CD4-positive, alpha-beta T cell treated with Interleukin-6 for 4 hours (primary cell): Measurements from ENCODE around the gene WNT10A.
A peak's percentile ranks its signal among the peaks of the same experiment; 100 is the strongest.

ENCODE experiments used
- DNase-seq: peaks from one replicate; pipeline ENCODE4 v3.0.0-alpha.2; 2020; ENCODE audit warnings: mixed read lengths

The WNT10A gene

DNA sequence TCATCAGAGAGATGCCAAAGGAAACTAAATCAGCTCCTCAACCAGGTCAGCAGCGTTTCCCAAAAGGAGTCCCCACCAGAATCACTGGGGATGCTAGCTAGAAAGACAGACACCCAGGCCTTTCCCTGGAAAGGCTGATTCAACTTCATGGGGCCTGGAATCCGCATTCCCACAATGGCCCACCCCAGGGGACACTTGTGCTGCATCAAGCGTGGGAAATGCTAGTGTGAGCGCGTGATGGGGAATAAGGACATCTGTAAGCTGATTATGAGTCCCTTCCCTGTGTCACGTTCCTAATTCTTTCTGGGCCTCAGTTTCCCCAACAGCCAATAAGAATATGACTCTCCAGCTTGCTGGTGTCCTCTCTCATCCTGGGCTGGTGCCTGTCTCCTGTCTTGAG lies 2.2 kb upstream of the WNT10A start:
- DNase-seq: no peak

DNA sequence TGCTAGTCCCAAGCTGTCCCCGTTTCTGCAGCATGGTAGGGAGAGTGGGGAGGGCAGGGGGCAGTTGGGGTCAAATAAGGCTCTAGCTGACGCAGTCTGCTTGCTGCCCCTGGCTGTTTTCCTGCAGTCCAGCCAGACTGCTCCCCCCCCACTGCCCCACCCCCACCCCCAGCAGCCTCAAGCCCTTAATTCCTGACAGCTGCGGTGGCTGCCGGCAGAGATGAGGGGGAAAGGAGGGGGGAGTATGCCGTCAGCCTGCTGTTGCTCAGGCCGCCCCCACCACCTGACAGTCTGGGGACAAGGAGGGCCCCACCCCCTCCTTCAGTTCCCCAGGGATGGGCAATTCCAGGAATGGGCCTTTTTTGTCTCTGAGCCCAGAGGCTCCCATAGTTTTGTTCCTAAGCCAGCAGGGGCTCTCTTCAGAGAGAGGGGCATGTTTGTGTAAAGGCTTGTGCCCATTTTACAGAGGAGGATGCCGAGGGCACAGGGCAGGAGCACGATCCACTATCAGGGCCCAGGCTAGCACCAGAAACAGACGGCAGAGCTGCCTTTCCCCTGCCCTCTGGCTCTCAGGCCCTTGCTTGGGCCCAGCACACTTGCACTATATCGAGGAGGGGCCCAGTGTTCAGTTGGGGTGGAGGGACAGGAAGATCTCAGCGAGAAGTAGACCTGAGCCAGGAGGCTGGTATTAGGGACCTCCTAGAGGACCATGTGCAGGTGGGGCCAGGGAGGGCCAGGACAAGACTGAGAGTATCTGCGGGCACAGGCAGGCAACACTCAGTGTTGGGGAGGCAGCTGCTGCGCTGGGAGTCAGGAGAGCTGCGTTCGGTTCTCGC lies 1.5 kb upstream of the WNT10A start:
- no peak for DNase-seq

DNA sequence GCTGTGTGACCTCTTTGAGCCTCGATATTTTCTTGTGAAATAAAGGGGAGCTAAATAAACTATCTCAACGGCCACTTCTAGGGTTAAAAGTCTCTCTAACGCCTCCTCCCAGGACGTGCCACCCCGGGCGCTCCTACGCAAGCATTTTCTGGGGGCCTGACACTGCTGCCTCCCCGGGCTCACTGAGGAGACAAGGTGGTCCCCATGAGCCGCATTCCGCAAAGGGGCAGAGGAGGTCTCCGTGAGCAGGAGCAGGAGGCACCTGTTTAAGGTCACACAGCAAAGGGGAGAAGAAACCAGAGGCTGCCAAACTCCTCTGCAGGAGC lies 913 bp upstream of the WNT10A start:
- no peak for DNase-seq

DNA sequence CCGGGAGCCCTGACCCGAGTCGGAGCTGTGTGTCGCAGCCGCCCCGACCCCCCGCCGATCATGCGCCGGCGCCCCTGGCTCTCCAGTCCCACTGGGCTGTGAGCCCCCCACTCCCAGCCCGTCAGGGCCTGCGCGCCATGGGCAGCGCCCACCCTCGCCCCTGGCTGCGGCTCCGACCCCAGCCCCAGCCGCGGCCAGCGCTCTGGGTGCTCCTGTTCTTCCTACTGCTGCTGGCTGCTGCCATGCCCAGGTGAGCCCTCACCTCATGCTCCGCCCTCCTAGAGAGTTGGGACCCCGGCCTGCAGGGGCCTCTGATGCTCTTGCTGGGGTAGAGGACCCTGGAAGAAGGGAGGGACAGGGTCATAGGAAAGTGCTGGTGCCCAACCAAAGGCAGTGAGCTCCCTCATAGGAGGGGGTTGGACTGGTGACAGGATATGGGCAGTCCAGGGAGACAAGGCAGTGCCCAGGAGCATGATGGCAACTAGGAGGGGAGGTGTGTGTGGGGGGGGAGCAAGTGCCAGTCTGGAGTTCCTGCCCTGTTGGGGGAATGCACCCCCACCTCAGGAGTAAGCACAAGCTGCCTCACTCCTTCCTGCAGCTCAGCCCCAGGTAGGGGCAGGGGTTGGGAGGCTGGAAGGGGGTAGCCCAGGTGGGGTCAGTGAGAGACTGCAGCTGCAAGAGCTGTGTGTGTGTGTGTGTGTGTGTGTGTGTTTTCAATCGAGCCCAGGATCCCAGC lies 375 bp downstream of the WNT10A start:
- DNase-seq: no peak

- no peak for DNase-seq
These were observed 1.2 kb downstream of the WNT10A start for GRCh38 chr2:218881744-218882460.

DNA sequence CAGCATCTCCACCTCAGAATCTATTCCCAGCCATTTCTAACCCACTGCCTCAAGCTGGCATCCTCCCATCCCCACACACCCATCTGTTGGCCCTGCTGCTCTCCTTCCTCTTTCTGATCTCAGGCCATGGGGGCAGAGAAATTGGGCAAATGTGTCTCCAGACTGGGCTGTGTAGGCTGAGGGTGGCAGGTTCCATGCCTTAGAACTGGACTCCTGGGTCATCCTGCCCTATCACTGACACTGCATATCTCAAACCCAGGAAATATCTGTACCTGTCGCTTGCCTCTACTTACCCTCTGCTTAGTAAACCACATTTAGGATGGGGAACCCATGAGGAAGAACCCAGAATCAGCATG lies 1.8 kb downstream of the WNT10A start:
- no peak for DNase-seq

GRCh38 chr2:218882866-218883366 lies 2.3 kb downstream of the WNT10A start:
- DNase-seq: no peak

GRCh38 chr2:218883491-218884490 lies 3.1 kb downstream of the WNT10A start:
- peak; percentile 70 for DNase-seq

- no peak for DNase-seq
These were observed 3.9 kb downstream of the WNT10A start for GRCh38 chr2:218884519-218884918.

GRCh38 chr2:218885981-218886947 lies 5.6 kb downstream of the WNT10A start:
- no peak for DNase-seq

GRCh38 chr2:218887079-218887478 lies 6.4 kb downstream of the WNT10A start:
- DNase-seq: no peak

GRCh38 chr2:218888341-218888740 lies 7.7 kb downstream of the WNT10A start:
- DNase-seq: no peak

DNA sequence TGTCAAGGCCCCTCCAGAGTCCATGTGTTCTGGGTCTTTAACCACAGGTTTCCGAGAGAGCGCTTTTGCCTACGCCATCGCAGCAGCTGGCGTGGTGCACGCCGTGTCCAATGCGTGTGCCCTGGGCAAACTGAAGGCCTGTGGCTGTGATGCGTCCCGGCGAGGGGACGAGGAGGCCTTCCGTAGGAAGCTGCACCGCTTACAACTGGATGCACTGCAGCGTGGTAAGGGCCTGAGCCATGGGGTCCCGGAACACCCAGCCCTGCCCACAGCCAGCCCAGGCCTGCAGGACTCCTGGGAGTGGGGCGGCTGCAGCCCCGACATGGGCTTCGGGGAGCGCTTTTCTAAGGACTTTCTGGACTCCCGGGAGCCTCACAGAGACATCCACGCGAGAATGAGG lies 9.3 kb downstream of the WNT10A start:
- DNase-seq: no peak

DNA sequence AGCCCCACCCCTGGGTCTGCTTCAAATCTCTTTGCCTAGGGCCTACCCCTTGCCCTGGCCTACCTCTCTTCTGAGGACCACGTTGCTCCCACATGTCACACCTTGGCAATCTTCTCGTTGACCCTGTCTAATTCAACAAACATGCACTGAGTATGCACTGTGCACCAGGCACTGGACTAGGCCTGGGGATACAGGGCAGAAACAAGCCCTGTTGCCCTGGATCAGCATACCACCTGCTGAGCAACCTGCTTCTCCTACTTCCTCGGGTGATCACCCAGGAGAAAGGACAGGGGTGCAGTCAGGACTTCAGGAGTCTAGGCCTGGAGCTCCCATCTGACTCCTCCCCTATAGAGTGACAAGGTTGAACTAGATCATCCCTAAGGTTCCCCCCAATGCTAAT lies 9.7 kb downstream of the WNT10A start:
- DNase-seq: no peak

DNA sequence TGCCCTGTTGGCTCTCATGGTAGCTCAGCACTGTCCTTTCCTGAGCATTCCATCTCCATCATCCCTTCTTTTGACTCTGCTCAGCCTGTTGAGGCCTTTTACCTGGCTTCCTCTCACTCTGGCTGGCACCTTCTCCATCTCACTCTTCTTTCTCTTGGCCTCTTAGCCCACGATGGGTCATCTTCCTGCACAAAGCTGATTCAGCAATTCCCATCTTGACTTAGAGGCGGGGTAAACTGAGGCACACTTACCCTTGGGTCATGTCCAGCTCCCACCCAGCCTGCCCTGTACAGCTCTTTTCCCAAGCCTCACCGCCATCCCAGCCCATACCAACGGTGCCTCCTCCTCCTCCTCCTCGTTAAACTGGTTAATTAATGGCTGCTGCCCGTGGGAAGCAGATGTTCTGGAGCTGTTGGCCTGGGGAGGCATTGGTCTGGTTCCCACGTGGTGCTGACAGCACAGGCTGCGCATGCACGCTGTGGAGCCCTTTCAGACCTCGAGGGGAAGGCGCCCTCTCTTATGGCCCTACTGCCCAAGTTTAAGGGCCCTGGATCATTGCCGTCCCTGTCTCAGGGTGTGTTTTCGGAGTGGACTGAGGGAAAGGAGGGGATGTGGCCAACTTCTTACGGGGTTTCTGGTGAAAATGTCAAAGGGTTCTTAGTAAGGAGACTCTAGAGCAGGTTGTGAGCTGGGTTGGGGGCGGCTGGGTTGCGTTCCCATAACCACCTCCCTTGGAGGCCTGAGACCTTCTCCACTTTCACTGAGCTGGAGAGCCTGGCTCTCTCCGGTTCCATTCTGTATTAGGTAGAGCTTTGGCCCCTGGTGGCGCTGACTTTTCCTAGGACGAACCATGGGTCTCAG lies 10.9 kb downstream of the WNT10A start:
- no peak for DNase-seq

DNA sequence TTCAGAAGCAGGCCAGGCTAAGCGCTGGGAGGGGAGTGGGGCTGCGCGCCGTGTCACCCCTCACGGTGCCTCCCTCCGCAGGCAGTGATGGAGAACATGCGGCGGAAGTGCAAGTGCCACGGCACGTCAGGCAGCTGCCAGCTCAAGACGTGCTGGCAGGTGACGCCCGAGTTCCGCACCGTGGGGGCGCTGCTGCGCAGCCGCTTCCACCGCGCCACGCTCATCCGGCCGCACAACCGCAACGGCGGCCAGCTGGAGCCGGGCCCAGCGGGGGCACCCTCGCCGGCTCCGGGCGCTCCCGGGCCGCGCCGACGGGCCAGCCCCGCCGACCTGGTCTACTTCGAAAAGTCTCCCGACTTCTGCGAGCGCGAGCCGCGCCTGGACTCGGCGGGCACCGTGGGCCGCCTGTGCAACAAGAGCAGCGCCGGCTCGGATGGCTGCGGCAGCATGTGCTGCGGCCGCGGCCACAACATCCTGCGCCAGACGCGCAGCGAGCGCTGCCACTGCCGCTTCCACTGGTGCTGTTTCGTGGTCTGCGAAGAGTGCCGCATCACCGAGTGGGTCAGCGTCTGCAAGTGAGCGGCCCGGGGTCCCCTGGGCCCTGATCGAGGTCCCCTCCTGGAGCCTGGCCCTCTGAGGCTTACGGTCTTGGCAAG lies 12.2 kb downstream of the WNT10A start:
- peak; percentile 90 for DNase-seq

DNA sequence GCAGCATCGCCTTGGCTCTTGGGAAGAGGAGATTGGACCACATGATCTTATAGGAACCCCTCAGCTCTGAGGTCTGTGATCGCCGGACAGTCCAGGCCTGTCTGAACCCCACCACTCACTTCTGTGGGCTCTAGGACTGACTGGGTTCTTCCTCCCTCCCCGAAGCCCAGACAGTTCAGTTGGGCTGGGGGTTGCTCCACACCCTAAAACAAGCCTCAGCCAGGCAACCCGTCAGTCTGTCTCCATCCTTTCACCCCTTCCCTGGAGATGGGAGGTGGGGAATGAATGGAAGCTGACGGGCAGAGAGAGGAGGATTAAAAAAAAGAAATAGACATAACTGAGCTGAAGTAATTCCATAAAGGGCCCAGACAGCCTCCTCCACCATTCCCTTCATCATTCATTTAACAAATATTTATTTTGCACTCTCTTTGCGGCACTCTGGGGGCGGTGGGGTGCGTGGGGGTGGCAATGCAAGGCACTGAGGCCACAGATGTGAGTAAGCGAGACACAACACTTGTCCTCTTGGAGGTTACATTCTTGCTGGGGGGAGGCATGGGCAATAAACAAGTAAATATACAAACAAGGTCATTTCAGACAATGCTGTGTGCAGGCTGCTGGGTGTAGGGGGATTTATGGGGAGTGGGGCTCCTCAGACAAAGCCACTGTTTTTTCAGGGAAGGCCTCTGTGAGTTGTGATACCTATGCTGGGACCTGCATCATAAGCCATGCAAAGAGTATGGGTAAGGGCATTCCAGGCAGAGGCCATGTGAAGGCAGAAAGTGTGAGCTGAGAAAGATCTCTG lies 12.9 kb downstream of the WNT10A start:
- DNase-seq: no peak

GRCh38 chr2:218894151-218894879 lies 13.7 kb downstream of the WNT10A start:
- no peak for DNase-seq
